Epithelial cell of esophagus (primary cell): ENCODE data around the gene PRELID2.
A peak's percentile ranks its signal among the peaks of the same experiment; 100 is the strongest.
"Not testable (repeated sequence)": the region's sequence is repeated elsewhere in the genome, so short reads cannot be mapped to it uniquely, and the experiment has no call there.

Source experiments
- DNase-seq: peaks from one replicate; pipeline ENCODE4 v3.0.0; 2010; ENCODE audit warnings: low read depth
- H3K4me3 ChIP-seq: 2 replicates; pipeline ENCODE4 v1.5.1; 2011; ENCODE audit warnings: mild to moderate bottlenecking, low read length, control low read depth
- CTCF ChIP-seq: IDR thresholded peaks from 2 replicates; pipeline ENCODE4 v1.5.1; 2011; ENCODE audit warnings: low read depth, mild to moderate bottlenecking, low read length, control low read depth, inconsistent platforms; ENCODE audit not compliant: insufficient read depth; ENCODE audit errors: missing control alignments

PRELID2 gene

GRCh38 chr5:145800181-145800580, 35.0 kb downstream of the PRELID2 start:
- no peak overlapping the region for H3K4me3 ChIP-seq
- no peak for TF ChIP-seq CTCF
- no peak for DNase-seq

GRCh38 chr5:145798503-145798902, 36.6 kb downstream of the PRELID2 start:
- not testable (repeated sequence) for DNase-seq

GRCh38 chr5:145797336-145797735, 37.8 kb downstream of the PRELID2 start:
- TF ChIP-seq CTCF = no peak
- peak; percentile 59 for DNase-seq
- H3K4me3 ChIP-seq = no peak overlapping the region

More at GRCh38 chr5:145798503-145798902, 36.6 kb downstream of the PRELID2 start:
- not testable (repeated sequence) for H3K4me3 ChIP-seq

- DNase-seq = no peak
- no peak for TF ChIP-seq CTCF
- no peak overlapping the region for H3K4me3 ChIP-seq
Measured at GRCh38 chr5:145796318-145796717, 38.8 kb downstream of the PRELID2 start.

- no peak overlapping the region for H3K4me3 ChIP-seq
- no peak for TF ChIP-seq CTCF
- DNase-seq = no peak
Measured at GRCh38 chr5:145793574-145793973, 41.6 kb downstream of the PRELID2 start.

- DNase-seq = no peak
- no peak overlapping the region for H3K4me3 ChIP-seq
- no peak for TF ChIP-seq CTCF
Measured at GRCh38 chr5:145792840-145793239, 42.3 kb downstream of the PRELID2 start.

- no peak overlapping the region for H3K4me3 ChIP-seq
- no peak for DNase-seq
- no peak for TF ChIP-seq CTCF
Measured at GRCh38 chr5:145791866-145792265, 43.3 kb downstream of the PRELID2 start.
